GM12801 (cell line): Measurements from ENCODE around the gene ELK4.

Experiments used
- TF ChIP-seq, protein P1 (sequence below): IDR thresholded peaks from one replicate; pipeline ENCODE4 v1.5.1; 2011; ENCODE audit warnings: control low read depth; ENCODE audit not compliant: insufficient read length; ENCODE audit errors: extremely low read depth

Gene ELK4

DNA sequence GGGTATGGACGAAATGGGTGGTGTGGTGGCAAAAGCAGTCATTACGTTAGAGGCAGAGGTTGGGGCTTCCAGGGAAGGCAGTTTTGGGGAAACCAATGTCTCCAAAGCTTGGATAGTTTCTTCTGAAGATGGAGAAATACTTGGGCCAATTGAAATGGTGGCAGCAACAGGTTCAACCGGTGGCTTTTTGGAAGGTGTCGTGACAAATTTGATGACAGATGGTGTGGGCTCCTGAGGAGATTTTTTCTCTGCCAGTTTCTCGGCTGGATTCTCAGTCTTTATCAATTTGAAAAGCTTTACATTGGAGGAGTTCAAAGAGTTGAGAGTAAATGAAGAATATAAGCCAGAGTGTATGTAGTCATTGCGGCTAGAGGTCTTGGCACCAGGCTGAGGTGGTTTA, 11.5 kb downstream of the ELK4 start:
- TF ChIP-seq, protein P1, sequence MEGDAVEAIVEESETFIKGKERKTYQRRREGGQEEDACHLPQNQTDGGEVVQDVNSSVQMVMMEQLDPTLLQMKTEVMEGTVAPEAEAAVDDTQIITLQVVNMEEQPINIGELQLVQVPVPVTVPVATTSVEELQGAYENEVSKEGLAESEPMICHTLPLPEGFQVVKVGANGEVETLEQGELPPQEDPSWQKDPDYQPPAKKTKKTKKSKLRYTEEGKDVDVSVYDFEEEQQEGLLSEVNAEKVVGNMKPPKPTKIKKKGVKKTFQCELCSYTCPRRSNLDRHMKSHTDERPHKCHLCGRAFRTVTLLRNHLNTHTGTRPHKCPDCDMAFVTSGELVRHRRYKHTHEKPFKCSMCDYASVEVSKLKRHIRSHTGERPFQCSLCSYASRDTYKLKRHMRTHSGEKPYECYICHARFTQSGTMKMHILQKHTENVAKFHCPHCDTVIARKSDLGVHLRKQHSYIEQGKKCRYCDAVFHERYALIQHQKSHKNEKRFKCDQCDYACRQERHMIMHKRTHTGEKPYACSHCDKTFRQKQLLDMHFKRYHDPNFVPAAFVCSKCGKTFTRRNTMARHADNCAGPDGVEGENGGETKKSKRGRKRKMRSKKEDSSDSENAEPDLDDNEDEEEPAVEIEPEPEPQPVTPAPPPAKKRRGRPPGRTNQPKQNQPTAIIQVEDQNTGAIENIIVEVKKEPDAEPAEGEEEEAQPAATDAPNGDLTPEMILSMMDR = no peak

- TF ChIP-seq, protein P1 = no peak
Measured at GRCh38 chr1:205619376-205619775, 12.4 kb downstream of the ELK4 start.

DNA sequence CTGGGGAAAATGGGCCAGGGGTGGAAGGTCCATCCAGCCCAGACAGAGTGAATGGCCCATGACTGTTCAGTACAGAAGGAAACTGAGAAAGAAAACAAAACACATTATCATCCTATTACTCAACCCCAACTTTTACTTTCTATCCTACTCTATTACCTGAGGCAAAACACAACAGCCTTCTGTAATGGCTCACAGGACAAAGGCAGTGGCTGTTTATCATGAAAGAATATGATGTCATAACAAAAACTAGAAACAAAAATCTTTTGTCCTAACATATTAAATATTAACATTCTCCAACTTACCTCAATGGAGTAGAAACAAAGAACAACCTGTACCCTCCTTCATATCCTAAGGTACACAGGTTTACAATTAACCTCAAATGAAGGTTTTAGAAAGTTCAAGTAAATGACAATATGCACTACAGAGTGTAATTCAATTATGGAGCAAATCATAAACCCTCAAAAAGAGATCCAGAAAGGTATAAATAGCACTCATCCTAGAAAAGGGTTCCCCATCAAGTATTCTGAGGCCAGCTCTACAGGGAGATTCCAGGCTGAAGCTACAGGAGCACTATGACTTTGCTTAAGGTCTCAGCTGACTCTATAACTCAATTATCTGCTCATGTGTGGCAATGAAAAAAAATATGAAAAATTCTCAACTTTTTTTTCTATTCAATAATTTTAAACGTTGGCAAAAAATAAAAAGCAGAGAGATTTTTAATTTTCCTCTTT, 15.1 kb downstream of the ELK4 start:
- TF ChIP-seq, protein P1 = no peak

DNA sequence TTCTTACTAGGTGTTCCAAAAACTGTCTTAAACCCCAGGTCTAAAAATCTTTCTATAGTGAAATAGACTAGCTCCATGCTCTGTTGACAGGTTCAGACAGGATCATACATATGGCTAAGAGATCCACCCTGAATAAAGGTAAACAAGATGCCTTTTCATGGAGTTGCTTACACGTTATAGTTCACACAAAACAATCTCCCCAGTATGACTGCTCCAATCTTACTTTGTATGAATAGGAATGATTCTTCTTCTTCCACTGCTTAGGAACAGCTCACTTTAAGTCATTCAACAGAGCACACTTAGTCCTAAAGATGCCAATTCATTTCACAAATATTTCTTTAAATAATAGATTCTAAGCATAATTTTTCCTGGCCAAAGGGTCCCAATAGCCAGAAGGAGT, 16.0 kb downstream of the ELK4 start:
- TF ChIP-seq, protein P1 = no peak

GRCh38 chr1:205613854-205614412, 17.9 kb downstream of the ELK4 start:
- TF ChIP-seq, protein P1 = no peak

DNA sequence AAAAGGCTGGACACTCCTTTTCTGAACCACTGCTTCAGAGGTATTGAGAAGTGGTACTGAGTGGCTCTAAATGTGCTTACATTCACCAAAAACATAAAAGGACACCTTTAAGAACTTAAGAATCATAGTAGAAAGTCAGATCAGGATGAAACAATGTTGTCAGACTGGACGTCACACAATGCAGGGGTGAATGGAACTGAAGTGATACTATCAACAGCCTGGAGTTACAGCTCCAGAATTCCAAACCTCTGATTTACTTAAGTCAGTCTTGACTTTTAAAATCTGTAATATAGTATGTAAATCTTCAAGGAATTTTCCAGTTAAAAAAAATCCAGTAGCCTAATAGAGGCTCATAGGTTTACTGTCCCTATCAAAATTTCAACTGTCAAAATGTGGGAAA, 19.3 kb downstream of the ELK4 start:
- TF ChIP-seq, protein P1 = no peak

DNA sequence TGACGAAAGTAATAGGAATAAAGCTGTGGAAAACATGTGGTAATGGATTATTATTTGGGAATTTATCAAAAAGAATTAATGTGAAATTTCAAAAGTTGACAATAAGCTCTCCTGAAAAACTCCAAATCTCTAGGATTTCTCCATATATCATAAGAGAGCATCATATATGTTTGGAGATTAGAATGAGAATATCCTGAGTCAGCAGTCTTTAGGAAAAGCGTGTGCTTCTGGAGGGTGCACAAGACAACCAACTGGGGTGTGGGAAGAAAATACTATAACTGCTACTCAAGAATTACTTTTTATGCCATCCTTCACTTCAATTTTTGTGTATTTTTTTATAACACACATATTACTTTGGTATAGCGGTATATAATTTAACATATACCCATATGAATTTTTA, 19.7 kb downstream of the ELK4 start:
- TF ChIP-seq, protein P1 = no peak
